GM23338 (cell line): ENCODE data around the gene KAZN. TPM values are rescaled to one million over a fixed set of nuclear protein-coding genes. Genes with fewer than 3 reads are reported as not detected.

ENCODE experiments used
- ATAC-seq: fragments of 200-7000 bp; cut with Tn5 transposase; 3 replicates; pipeline ENCODE4 v1.9.1; 2020
- DNase-seq: peaks from one replicate; pipeline ENCODE4 v3.0.0-alpha.2; 2015; ENCODE audit warnings: low spot score
- H2AFZ ChIP-seq: fragments of 200-600 bp; sonication (generic); 2 replicates; pipeline ENCODE4 v1.8.0; 2016; ENCODE audit warnings: antibody characterized with exemption, mild to moderate bottlenecking, moderate library complexity
- H3F3A ChIP-seq: fragments of 200-600 bp; sonication (generic); replicated peaks from 2 replicates; pipeline ENCODE4 v1.8.0; 2017; ENCODE audit warnings: antibody characterized with exemption, mixed run types, low read depth
- H3K27ac ChIP-seq: fragments of 200-600 bp; sonication (generic); 2 replicates; pipeline ENCODE4 v1.6.1; 2016; ENCODE audit warnings: low read depth
- H3K27me3 ChIP-seq: fragments of 200-600 bp; sonication (generic); 2 replicates; pipeline ENCODE4 v1.8.0; 2016; ENCODE audit warnings: mild to moderate bottlenecking, mixed run types, moderate library complexity; ENCODE audit not compliant: insufficient read depth
- H3K36me3 ChIP-seq: fragments of 200-600 bp; sonication (generic); 2 replicates; pipeline ENCODE4 v1.8.0; 2016; ENCODE audit warnings: mild to moderate bottlenecking; ENCODE audit not compliant: insufficient read depth
- H3K4me1 ChIP-seq: fragments of 200-600 bp; sonication (generic); 2 replicates; pipeline ENCODE4 v1.8.0; 2016; ENCODE audit warnings: mild to moderate bottlenecking, moderate library complexity; ENCODE audit not compliant: insufficient read depth
- H3K4me2 ChIP-seq: fragments of 200-600 bp; sonication (generic); 2 replicates; pipeline ENCODE4 v1.7.1; 2017; ENCODE audit warnings: mixed run types
- H3K4me3 ChIP-seq: fragments of 200-600 bp; sonication (generic); 2 replicates; pipeline ENCODE4 v1.6.1; 2016; ENCODE audit warnings: mixed run types
- H3K79me2 ChIP-seq: fragments of 200-600 bp; sonication (generic); replicated peaks from 2 replicates; pipeline ENCODE4 v1.8.0; 2017; ENCODE audit warnings: mild to moderate bottlenecking; ENCODE audit not compliant: insufficient read depth
- H3K9me2 ChIP-seq: fragments of 200-600 bp; sonication (generic); 2 replicates; pipeline ENCODE4 v1.8.0; 2017; ENCODE audit not compliant: insufficient read depth
- H4K20me1 ChIP-seq: fragments of 200-600 bp; sonication (generic); replicated peaks from 2 replicates; pipeline ENCODE4 v1.8.0; 2017; ENCODE audit warnings: mild to moderate bottlenecking; ENCODE audit not compliant: insufficient read depth
- H3K27ac Mint-ChIP-seq: 2 replicates; pipeline ENCODE4 v1.8.0; 2020; ENCODE audit warnings: inconsistent platforms, mild to moderate bottlenecking, moderate library complexity, mixed read lengths
- H3K27me3 Mint-ChIP-seq: 3 replicates; pipeline ENCODE4 v1.8.0; 2022; ENCODE audit warnings: low read depth, mild to moderate bottlenecking, moderate library complexity, mixed read lengths, inconsistent platforms; ENCODE audit not compliant: insufficient read depth, poor library complexity
- H3K36me3 Mint-ChIP-seq: 3 replicates; pipeline ENCODE4 v1.8.0; 2021; ENCODE audit warnings: low read depth, mild to moderate bottlenecking, inconsistent platforms, moderate library complexity, mixed read lengths
- H3K4me1 Mint-ChIP-seq: 3 replicates; pipeline ENCODE4 v1.8.0; 2020; ENCODE audit warnings: mild to moderate bottlenecking, inconsistent platforms, mixed read lengths
- H3K4me3 Mint-ChIP-seq: 3 replicates; pipeline ENCODE4 v1.8.0; 2021; ENCODE audit warnings: moderate library complexity, mild to moderate bottlenecking, inconsistent platforms, mixed read lengths
- H3K9me3 Mint-ChIP-seq: 3 replicates; pipeline ENCODE4 v1.8.0; 2020; ENCODE audit warnings: moderate library complexity, mild to moderate bottlenecking, inconsistent platforms, mixed read lengths
- CREB1 ChIP-seq: fragments of 250-450 bp; sonication (Bioruptor Pico); IDR thresholded peaks from 2 replicates; pipeline ENCODE4 v1.5.0; 2020; ENCODE audit warnings: low read depth, mild to moderate bottlenecking, moderate library complexity
- CTCF ChIP-seq, 2 experiments: fragments of 200-600 bp in 1 of 2; sonication (generic) in 1 of 2; conservative IDR thresholded peaks; 2 replicates each; pipeline versions ENCODE4 v1.5.1 to v1.6.1; 2016 to 2017; ENCODE audit warnings: antibody characterized with exemption in 2 of 2, low read depth in 2 of 2, mild to moderate bottlenecking in 2 of 2, moderate library complexity in 1 of 2
- EZH2 ChIP-seq: fragments of 200-600 bp; sonication (generic); IDR thresholded peaks from one replicate; pipeline ENCODE4 v1.8.0; 2017; ENCODE audit warnings: antibody characterized with exemption, mild to moderate bottlenecking, low read depth; ENCODE audit not compliant: unreplicated experiment
- EZH2phosphoT487 ChIP-seq: fragments of 200-600 bp; sonication (generic); IDR thresholded peaks from one replicate; pipeline ENCODE4 v1.8.1; 2018; ENCODE audit warnings: antibody characterized with exemption; ENCODE audit not compliant: unreplicated experiment
- JUNB ChIP-seq: IDR thresholded peaks from one replicate; pipeline ENCODE4 v1.6.1; 2016; ENCODE audit warnings: antibody characterized with exemption; ENCODE audit not compliant: unreplicated experiment
- NANOG ChIP-seq: IDR thresholded peaks from 2 replicates; pipeline ENCODE4 v1.6.1; 2016; ENCODE audit warnings: antibody characterized with exemption, borderline replicate concordance
- REST ChIP-seq: IDR thresholded peaks from one replicate; pipeline ENCODE4 v1.6.1; 2018; ENCODE audit warnings: antibody characterized with exemption; ENCODE audit not compliant: unreplicated experiment
- STAT1 ChIP-seq: IDR thresholded peaks from one replicate; pipeline ENCODE4 v1.6.1; 2016; ENCODE audit warnings: antibody characterized with exemption; ENCODE audit not compliant: unreplicated experiment
- ZNF114 ChIP-seq: fragments of 250-450 bp; sonication (Bioruptor Pico); IDR thresholded peaks from 2 replicates; pipeline ENCODE4 v1.5.0; 2020; ENCODE audit warnings: mild to moderate bottlenecking, moderate library complexity
- ZNF331 ChIP-seq: fragments of 250-450 bp; sonication (Bioruptor Pico); IDR thresholded peaks from 2 replicates; pipeline ENCODE4 v1.5.0; 2020; ENCODE audit warnings: low read depth, mild to moderate bottlenecking, moderate library complexity
- ZNF462 ChIP-seq: fragments of 250-450 bp; sonication (Bioruptor Pico); IDR thresholded peaks from 2 replicates; pipeline ENCODE4 v1.5.0; 2020; ENCODE audit warnings: mild to moderate bottlenecking, moderate library complexity
- polyA plus RNA-seq: library from polyadenylated mRNA; unstranded; fragments of >200 nt; fragmentation: Nextera tagmentation; extraction: Ambion mirVana; gene quantifications from 2 replicates; pipeline ENCODE4 v1.2.1, GENCODE V29; 2016
- total RNA-seq: library from RNA; depleted of rRNA; stranded (reverse); fragments of >200 nt; shearing (Covaris generic); gene quantifications from 2 replicates; pipeline ENCODE4 v1.2.3, GENCODE V29; 2014

Gene KAZN
- total and polyA plus RNA-seq, 2 experiments from 2014 or later: 9.9 to 15.0 TPM

GRCh38 chr1:14994841-14995437 lies 396.5 kb downstream of the KAZN start:
- Histone ChIP-seq H4K20me1 (no peaks in the 10 kb centered on the region; the same call in 1 of the 2 replicates), H3K27me3 (no peaks in the 10 kb centered on the region), H3K4me1 (no peaks in the 10 kb centered on the region), H3K4me2 (no peak overlapping the region), H3K36me3 (no peaks in the 10 kb centered on the region), H3K4me3 (no peak overlapping the region), H3K79me2 (no peaks in the 10 kb centered on the region), H2AFZ (no peak overlapping the region), H3F3A (no peaks in the 10 kb centered on the region), H3K9me2 (no peaks in the 10 kb centered on the region), H3K27ac (no peak overlapping the region)
- Mint-ChIP-seq H3K9me3 (no peaks in the 10 kb centered on the region), H3K4me1 (peaks cover 8% of the 10 kb centered on the region), H3K27ac (no peak overlapping the region), H3K27me3 (peaks cover 4% of the 10 kb centered on the region), H3K4me3 (no peak overlapping the region), H3K36me3 (no peaks in the 10 kb centered on the region)
- no peak for DNase-seq
- no peak for TF ChIP-seq REST
- no peak for TF ChIP-seq ZNF462 (CRISPR knock-in tag)
- TF ChIP-seq CTCF (conservative IDR thresholded peaks at IDR 0.05; ENCODE audit: low read depth in 2 of 2): no peak
- TF ChIP-seq STAT1: no peak
- TF ChIP-seq ZNF331 (CRISPR knock-in tag): no peak
- no peak for TF ChIP-seq CREB1 (CRISPR knock-in tag)
- no peak for TF ChIP-seq ZNF114 (CRISPR knock-in tag)
- TF ChIP-seq EZH2: no peak
- no peak for TF ChIP-seq EZH2phosphoT487
- TF ChIP-seq JUNB: no peak
- TF ChIP-seq NANOG: no peak
- ATAC-seq: no peak
